GM12864 (cell line): Measurements from ENCODE around the gene KIAA0586.

Experiments used
- DNase-seq: peaks from one replicate; pipeline ENCODE4 v3.0.0-alpha.2; 2011; ENCODE audit warnings: low read depth
- H3K4me3 ChIP-seq: 2 replicates; pipeline ENCODE4 v1.5.1; 2011; ENCODE audit warnings: mild to moderate bottlenecking, low read depth, low read length, control low read depth
- TF ChIP-seq, protein P1 (sequence below): IDR thresholded peaks from 2 replicates; pipeline ENCODE4 v1.5.1; 2011; ENCODE audit warnings: low read depth, mild to moderate bottlenecking, moderate library complexity, low read length, control low read depth, inconsistent platforms; ENCODE audit errors: missing control alignments

The KIAA0586 gene

DNA sequence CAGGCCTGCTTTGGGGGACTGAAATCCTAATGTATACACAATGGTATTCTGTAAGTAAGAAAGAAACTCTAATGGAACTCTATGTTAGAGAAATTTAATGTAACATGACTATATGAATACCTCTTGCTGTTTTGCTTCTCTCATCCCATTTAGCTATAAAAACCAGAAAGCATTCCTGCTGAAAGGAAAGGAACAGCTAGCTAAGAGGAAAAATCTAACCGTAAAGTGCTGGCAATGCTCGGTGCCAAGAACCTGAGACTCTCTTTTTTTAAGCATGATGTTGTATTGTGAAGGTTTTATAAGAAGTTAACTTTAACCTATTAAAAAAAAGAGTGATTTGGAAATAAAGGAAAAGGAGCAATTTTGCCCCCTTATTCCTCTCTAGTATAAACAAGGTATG lies 134.6 kb downstream of the KIAA0586 start:
- TF ChIP-seq, protein P1, sequence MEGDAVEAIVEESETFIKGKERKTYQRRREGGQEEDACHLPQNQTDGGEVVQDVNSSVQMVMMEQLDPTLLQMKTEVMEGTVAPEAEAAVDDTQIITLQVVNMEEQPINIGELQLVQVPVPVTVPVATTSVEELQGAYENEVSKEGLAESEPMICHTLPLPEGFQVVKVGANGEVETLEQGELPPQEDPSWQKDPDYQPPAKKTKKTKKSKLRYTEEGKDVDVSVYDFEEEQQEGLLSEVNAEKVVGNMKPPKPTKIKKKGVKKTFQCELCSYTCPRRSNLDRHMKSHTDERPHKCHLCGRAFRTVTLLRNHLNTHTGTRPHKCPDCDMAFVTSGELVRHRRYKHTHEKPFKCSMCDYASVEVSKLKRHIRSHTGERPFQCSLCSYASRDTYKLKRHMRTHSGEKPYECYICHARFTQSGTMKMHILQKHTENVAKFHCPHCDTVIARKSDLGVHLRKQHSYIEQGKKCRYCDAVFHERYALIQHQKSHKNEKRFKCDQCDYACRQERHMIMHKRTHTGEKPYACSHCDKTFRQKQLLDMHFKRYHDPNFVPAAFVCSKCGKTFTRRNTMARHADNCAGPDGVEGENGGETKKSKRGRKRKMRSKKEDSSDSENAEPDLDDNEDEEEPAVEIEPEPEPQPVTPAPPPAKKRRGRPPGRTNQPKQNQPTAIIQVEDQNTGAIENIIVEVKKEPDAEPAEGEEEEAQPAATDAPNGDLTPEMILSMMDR, result no peak
- H3K4me3 ChIP-seq, result no peak overlapping the region
- DNase-seq, result no peak

- H3K4me3 ChIP-seq, result no peak overlapping the region
- DNase-seq, result no peak
- TF ChIP-seq, protein P1, result no peak
Observed at GRCh38 chr14:58563978-58564377, 136.5 kb downstream of the KIAA0586 start.

DNA sequence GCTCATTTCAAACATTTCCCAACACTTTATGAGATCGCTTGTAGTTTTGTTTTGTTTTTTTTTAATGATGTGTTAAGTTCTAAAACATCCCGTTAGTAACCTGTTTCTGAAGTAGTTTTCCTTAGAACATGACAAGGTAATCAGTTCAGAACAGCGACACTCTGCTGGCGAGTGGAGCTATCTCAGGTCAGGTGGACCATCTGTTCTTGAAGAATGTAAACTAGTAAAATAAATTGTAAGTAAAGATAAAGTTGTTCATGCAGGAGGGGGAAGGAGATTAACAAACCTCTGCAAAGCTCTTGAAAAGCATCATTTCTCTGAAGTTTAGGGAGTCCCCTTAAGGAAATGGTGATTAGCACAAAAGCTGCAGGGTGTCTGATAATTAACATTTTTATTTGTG lies 138.3 kb downstream of the KIAA0586 start:
- no peak for DNase-seq
- no peak overlapping the region for H3K4me3 ChIP-seq
- TF ChIP-seq, protein P1, result no peak

GRCh38 chr14:58566979-58567378 lies 139.5 kb downstream of the KIAA0586 start:
- TF ChIP-seq, protein P1, result no peak
- no peak for DNase-seq
- H3K4me3 ChIP-seq, result no peak overlapping the region

DNA sequence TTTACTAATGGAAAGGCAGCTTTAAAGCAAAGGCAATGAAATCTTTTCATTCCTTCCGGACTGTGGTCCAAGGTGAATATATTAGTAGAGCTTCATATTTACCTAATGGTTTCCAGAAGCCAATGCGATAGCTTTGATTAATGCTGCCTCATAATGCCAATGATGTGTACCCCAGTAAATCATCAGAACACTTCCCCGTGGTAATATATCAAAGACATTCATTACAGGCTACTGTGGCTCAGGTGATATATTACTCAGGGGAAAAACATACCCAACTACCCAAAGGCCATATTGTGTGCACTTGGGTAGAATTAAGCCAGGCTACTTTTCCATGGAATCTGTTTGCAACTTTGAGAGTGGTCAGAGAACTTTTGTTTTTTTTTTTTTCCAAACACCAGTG lies 140.8 kb downstream of the KIAA0586 start:
- no peak overlapping the region for H3K4me3 ChIP-seq
- DNase-seq, result no peak
- TF ChIP-seq, protein P1, result no peak

GRCh38 chr14:58571256-58571655 lies 143.7 kb downstream of the KIAA0586 start:
- no peak for DNase-seq
- TF ChIP-seq, protein P1, result no peak
- no peak overlapping the region for H3K4me3 ChIP-seq

GRCh38 chr14:58571769-58572472 lies 144.4 kb downstream of the KIAA0586 start:
- DNase-seq, result no peak
- H3K4me3 ChIP-seq, result no peak overlapping the region
- TF ChIP-seq, protein P1, result no peak
